ENCODE results near the gene UBE2N.
A peak's percentile ranks its signal among the peaks of the same experiment; 100 is the strongest.

The UBE2N gene

GRCh38 chr12:93448796-93449195 lies 7.0 kb upstream of the UBE2N start:
- no peak for TF ChIP-seq CTCF (IDR thresholded peaks at IDR 0.05; ENCODE audit: borderline replicate concordance, control extremely low read depth, extremely low read depth, insufficient read depth, missing control alignments)
- no peak for DNase-seq (ENCODE audit: low spot score)
- in situ Hi-C loops (cut with MboI; ENCODE audit: low sequenced_read_pairs, unreplicated experiment) = no loop called here

GRCh38 chr12:93447555-93448290 lies 6.0 kb upstream of the UBE2N start:
- in situ Hi-C loops (cut with MboI; ENCODE audit: low sequenced_read_pairs, unreplicated experiment) = no loop called here
- no peak for TF ChIP-seq CTCF (IDR thresholded peaks at IDR 0.05; ENCODE audit: borderline replicate concordance, control extremely low read depth, extremely low read depth, insufficient read depth, missing control alignments)
- peak; percentile 41 for DNase-seq (ENCODE audit: low spot score)

DNA sequence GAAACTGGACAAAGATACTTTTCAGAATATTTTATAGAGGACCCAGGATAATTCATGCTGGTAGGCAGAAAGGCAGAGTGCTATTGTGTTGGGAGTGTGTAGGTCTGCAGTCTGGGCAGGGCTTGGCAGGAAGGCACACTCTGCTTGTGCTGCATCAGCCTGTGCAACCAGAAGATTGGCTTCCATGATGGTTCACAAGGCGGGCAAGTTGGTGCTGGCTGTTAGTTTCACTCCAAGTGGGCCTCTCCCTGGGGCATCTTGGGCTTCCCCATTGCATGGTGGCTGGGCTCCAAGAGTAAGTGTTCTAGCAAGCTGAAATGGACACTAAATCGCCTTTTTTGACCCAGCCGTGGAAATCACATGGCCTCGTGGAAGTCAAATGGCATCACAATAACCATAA lies 1.8 kb upstream of the UBE2N start:
- in situ Hi-C loops (cut with MboI; ENCODE audit: low sequenced_read_pairs, unreplicated experiment) = no loop called here
- no peak for TF ChIP-seq CTCF (IDR thresholded peaks at IDR 0.05; ENCODE audit: borderline replicate concordance, control extremely low read depth, extremely low read depth, insufficient read depth, missing control alignments)
- DNase-seq (ENCODE audit: low spot score) = no peak

- no peak for TF ChIP-seq CTCF (IDR thresholded peaks at IDR 0.05; ENCODE audit: borderline replicate concordance, control extremely low read depth, extremely low read depth, insufficient read depth, missing control alignments)
- in situ Hi-C loops (cut with MboI; ENCODE audit: low sequenced_read_pairs, unreplicated experiment) = no loop called here
- DNase-seq (ENCODE audit: low spot score) = no peak
Observed at GRCh38 chr12:93442411-93443340, 929 bp upstream of the UBE2N start.

DNA sequence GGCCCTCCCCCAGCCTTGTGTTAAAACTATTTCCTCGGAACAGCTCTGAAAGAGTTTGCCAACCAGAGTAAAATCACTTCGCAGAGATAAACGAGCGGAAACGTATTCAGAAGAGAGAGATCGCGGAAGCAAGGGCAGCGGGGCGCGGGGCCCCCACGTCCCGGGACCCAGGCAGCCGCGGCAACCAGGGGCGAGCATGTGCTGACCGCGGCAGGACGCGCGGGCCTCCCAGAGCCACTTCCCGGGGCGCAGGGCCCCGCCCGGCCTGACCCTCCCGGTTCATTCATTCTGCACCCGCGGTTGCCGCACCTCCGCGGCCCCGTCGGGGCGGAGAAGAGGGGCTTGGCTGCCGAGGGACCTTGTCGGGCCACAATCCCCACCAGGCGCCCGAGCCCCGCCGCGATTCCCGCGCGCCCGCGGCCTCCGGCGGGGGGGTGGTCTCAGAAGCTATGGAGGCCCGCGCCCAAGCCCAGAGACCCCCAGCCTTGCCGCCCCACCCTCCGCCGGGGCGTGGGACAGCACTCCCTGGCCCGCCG lies 598 bp downstream of the UBE2N start:
- DNase-seq (ENCODE audit: low spot score) = peak; percentile 44
- TF ChIP-seq CTCF (IDR thresholded peaks at IDR 0.05; ENCODE audit: borderline replicate concordance, control extremely low read depth, extremely low read depth, insufficient read depth, missing control alignments) = no peak
- in situ Hi-C loops (cut with MboI; ENCODE audit: low sequenced_read_pairs, unreplicated experiment) = no loop called here

DNA sequence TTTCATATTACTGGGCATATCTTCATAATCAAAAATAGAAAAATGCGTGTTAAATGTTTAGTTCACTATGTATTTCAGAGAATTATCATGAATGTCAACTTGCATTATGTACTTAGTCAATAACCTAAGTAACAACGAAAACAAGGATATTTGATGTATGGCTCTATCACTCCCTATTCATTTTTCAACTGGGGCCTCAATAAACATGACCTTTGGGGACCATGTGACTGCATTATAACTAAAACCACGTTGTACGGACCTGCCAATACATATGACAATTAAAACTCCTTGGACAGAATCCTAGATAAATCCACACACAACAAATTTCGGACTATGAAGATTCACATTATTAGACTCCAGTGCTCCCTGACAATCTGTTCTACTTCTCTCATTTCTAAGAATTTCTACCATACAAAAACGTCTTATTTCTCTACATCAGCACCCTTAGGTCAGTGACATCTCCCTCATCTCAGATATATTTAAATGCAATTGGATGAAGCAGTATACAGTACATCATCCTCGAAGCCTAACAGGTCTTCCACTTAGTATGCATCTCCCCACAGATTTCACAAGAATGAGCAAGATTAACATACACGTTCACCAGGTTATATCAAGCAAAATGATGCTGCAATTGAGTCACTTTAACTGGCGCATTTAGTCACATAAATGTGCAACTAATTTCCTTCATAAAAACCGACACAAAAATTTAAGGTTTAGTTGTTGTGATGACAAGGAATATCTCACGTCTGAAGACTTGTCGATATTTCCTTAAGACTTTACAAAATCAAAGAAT lies 1.5 kb downstream of the UBE2N start:
- in situ Hi-C loops (cut with MboI; ENCODE audit: low sequenced_read_pairs, unreplicated experiment) = no loop called here
- TF ChIP-seq CTCF (IDR thresholded peaks at IDR 0.05; ENCODE audit: borderline replicate concordance, control extremely low read depth, extremely low read depth, insufficient read depth, missing control alignments) = no peak
- no peak for DNase-seq (ENCODE audit: low spot score)

Data from GM13976 (cell line).